Measurements from ENCODE around the gene EYA2. TPM values are rescaled to one million over a fixed set of nuclear protein-coding genes. Genes with fewer than 3 reads are reported as not detected.

Gene EYA2
- total RNA-seq, 1 experiment from 2014 or later, result 0.25 TPM

DNA sequence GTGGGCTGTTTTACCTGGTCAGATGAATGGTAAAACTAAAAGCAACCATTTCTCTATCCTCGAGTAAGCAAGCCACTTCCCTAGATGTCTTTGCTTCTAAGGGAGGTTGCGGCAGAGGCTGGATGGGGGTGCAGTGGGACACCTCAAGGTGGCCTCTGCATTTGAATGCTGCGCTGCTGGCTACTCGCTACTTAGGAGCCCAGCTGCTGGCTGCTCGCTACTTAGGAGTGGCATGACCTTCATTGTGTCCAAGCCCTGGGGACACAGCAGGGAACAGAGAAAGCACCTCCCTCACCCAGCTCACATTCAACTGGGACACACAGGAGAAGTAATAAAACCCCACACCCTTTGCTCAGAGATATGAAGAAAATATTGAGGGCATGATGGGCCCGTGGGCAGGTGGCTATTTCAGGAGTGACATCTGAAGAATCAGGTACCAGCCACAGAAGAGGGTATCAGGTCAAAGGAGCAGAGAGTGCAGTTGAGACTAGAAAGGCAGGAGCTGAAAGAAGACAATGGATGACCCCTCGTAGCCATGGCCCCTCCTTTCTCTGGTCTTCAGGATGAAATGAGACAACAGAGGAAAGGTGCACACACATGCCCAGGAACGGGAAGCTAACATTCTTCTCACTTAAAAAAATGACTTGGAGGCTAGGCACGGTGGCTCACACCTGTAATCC, 312.5 kb downstream of the EYA2 start:
- Histone ChIP-seq H3K27me3 (replicated peaks; ENCODE audit: control insufficient read depth, insufficient read depth, low read length) (no peaks in the 10 kb centered on the region), H3K9me3 (no peaks in the 10 kb centered on the region), H3K4me3 (ENCODE audit: low read depth, low read length) (no peak overlapping the region), H3K36me3 (ENCODE audit: control insufficient read depth, insufficient read depth, low read length) (peaks cover 13% of the 10 kb centered on the region), H3K4me1 (peaks cover 9% of the 10 kb centered on the region; the same call in 1 of the 2 replicates)
- Mint-ChIP-seq H3K36me3 (ENCODE audit: insufficient read depth, unreplicated experiment) (peaks cover 6% of the 10 kb centered on the region), H3K4me1 (ENCODE audit: low read depth, unreplicated experiment) (peaks cover 38% of the 10 kb centered on the region), H3K27ac (ENCODE audit: unreplicated experiment) (peak overlapping the region; percentile 10), H3K9me3 (ENCODE audit: unreplicated experiment) (no peaks in the 10 kb centered on the region), H3K4me3 (ENCODE audit: unreplicated experiment) (no peak overlapping the region), H3K27me3 (ENCODE audit: insufficient read depth, unreplicated experiment) (no peaks in the 10 kb centered on the region)
- TF ChIP-seq, protein P1, sequence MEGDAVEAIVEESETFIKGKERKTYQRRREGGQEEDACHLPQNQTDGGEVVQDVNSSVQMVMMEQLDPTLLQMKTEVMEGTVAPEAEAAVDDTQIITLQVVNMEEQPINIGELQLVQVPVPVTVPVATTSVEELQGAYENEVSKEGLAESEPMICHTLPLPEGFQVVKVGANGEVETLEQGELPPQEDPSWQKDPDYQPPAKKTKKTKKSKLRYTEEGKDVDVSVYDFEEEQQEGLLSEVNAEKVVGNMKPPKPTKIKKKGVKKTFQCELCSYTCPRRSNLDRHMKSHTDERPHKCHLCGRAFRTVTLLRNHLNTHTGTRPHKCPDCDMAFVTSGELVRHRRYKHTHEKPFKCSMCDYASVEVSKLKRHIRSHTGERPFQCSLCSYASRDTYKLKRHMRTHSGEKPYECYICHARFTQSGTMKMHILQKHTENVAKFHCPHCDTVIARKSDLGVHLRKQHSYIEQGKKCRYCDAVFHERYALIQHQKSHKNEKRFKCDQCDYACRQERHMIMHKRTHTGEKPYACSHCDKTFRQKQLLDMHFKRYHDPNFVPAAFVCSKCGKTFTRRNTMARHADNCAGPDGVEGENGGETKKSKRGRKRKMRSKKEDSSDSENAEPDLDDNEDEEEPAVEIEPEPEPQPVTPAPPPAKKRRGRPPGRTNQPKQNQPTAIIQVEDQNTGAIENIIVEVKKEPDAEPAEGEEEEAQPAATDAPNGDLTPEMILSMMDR (IDR thresholded peaks at IDR 0.05; ENCODE audit: insufficient read depth in 1 of 2, low read depth in 1 of 2, low read length in 1 of 2, severe bottlenecking in 1 of 2, unreplicated experiment in 1 of 2), result no peak
- ChIA-PET POLR2A (no interaction called here), CTCF (interaction anchor here (3.3 kb wide), 1 partner anchor 177 kb away, joined by 46 read pairs; no protein-coding TSS in a partner anchor)
- no peak for DNase-seq
- BruUV-seq (replicated peaks), result no TSS peak
- intact Hi-C loops (cut with micrococcal nuclease; ENCODE audit: unreplicated experiment), result no loop called here

DNA sequence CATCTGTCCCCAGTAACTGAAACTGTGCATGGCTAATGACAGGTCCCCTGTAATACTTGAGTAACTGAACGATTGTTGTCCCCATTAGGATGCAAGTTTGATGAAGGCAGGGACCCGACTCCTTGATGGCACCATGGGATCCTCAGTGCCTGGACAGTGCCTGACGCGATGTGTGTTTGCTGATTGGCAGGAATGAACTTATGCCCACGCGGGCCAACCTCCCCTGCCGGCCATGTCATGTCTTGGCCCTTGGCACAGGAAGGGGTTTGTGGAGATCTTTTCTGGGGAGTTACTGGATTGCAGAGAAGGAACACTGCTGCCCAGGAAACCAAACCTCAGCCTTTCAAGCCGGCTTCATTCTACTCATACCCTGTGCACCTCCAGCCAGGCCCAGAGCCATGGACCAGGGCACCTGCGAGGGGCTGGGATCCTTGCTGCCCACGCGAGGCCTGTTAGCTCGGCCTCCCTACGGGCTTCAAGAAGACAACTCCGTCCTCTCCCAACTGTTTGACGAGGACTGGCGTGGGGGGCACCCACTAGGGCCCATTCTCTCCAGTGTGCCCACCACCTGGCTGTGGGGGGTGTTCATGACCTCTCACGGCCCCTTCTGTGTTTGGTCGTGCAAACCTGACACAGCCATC, 314.0 kb downstream of the EYA2 start:
- Mint-ChIP-seq H3K4me3 (ENCODE audit: unreplicated experiment) (no peak overlapping the region), H3K9me3 (ENCODE audit: unreplicated experiment) (no peaks in the 10 kb centered on the region), H3K4me1 (ENCODE audit: low read depth, unreplicated experiment) (peaks cover 25% of the 10 kb centered on the region), H3K27ac (ENCODE audit: unreplicated experiment) (no peak overlapping the region), H3K36me3 (ENCODE audit: insufficient read depth, unreplicated experiment) (no peaks in the 10 kb centered on the region), H3K27me3 (ENCODE audit: insufficient read depth, unreplicated experiment) (no peaks in the 10 kb centered on the region)
- H3K9me3 ChIP-seq, result no peaks in the 10 kb centered on the region
- H3K36me3 ChIP-seq (ENCODE audit: control insufficient read depth, insufficient read depth, low read length), result peaks cover 18% of the 10 kb centered on the region
- H3K4me1 ChIP-seq, result peaks cover 9% of the 10 kb centered on the region; the same call in 1 of the 2 replicates
- no peak for DNase-seq
- POLR2A ChIA-PET, result no interaction called here
- BruUV-seq (replicated peaks), result no TSS peak
- no peaks in the 10 kb centered on the region for H3K27me3 ChIP-seq (replicated peaks; ENCODE audit: control insufficient read depth, insufficient read depth, low read length)
- CTCF ChIA-PET, result no interaction called here
- intact Hi-C loops (cut with micrococcal nuclease; ENCODE audit: unreplicated experiment), result no loop called here
- H3K4me3 ChIP-seq (ENCODE audit: low read depth, low read length), result no peak overlapping the region
- TF ChIP-seq, protein P1 (IDR thresholded peaks at IDR 0.05; ENCODE audit: insufficient read depth in 1 of 2, low read depth in 1 of 2, low read length in 1 of 2, severe bottlenecking in 1 of 2, unreplicated experiment in 1 of 2), result no peak

DNA sequence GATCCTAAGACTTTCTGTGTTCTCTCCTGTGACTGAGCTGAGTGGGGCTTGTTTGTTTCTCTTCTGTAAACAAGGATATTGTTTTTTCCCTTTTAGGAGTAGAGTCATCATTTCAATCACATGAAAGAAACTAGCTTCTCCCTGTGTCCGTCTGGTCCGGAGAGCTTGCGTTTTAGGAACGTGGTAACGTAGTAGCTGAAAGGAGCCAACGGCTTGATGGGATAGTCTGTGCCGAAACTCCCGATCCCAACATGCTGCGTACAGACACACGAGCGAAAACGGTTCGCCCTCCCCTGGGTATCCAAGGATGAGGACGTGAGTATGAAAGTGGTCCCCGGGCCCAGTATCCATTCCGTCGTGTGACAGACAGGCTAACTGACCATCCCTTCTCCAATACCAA, 315.3 kb downstream of the EYA2 start:
- Mint-ChIP-seq H3K4me1 (ENCODE audit: low read depth, unreplicated experiment) (peaks cover 15% of the 10 kb centered on the region), H3K9me3 (ENCODE audit: unreplicated experiment) (no peaks in the 10 kb centered on the region), H3K36me3 (ENCODE audit: insufficient read depth, unreplicated experiment) (no peaks in the 10 kb centered on the region), H3K27me3 (ENCODE audit: insufficient read depth, unreplicated experiment) (no peaks in the 10 kb centered on the region), H3K4me3 (ENCODE audit: unreplicated experiment) (no peak overlapping the region), H3K27ac (ENCODE audit: unreplicated experiment) (no peak overlapping the region)
- Histone ChIP-seq H3K4me1 (no peaks in the 10 kb centered on the region), H3K4me3 (ENCODE audit: low read depth, low read length) (no peak overlapping the region), H3K27me3 (replicated peaks; ENCODE audit: control insufficient read depth, insufficient read depth, low read length) (no peaks in the 10 kb centered on the region), H3K36me3 (ENCODE audit: control insufficient read depth, insufficient read depth, low read length) (peaks cover 27% of the 10 kb centered on the region), H3K9me3 (no peaks in the 10 kb centered on the region)
- no peak for DNase-seq
- TSS peak; percentile 54 for BruUV-seq (replicated peaks)
- intact Hi-C loops (cut with micrococcal nuclease; ENCODE audit: unreplicated experiment), result no loop called here
- ChIA-PET POLR2A (no interaction called here), CTCF (no interaction called here)
- TF ChIP-seq, protein P1 (IDR thresholded peaks at IDR 0.05; ENCODE audit: insufficient read depth in 1 of 2, low read depth in 1 of 2, low read length in 1 of 2, severe bottlenecking in 1 of 2, unreplicated experiment in 1 of 2), result no peak

Data from Caco-2 (cell line).